NB4 (cell line): ENCODE results near the gene CIC.

Experiments used
- DNase-seq: peaks from one replicate; pipeline ENCODE4 v3.0.0; 2010; ENCODE audit warnings: low read depth
- H3K4me3 ChIP-seq: one replicate; pipeline ENCODE4 v1.5.1; 2011; ENCODE audit warnings: mild to moderate bottlenecking, low read depth, low read length, moderate library complexity
- CTCF ChIP-seq: IDR thresholded peaks from one replicate; pipeline ENCODE4 v1.5.1; 2012; ENCODE audit warnings: low read depth, low read length
- MAX ChIP-seq: IDR thresholded peaks from 2 replicates; pipeline ENCODE4 v1.6.1; 2011; ENCODE audit warnings: low read depth, low read length
- MYC ChIP-seq: IDR thresholded peaks from 2 replicates; pipeline ENCODE4 v1.6.1; 2011; ENCODE audit warnings: low read depth, low read length
- POLR2A ChIP-seq: IDR thresholded peaks from 2 replicates; pipeline ENCODE4 v1.6.1; 2011; ENCODE audit warnings: mild to moderate bottlenecking; ENCODE audit not compliant: insufficient read length; ENCODE audit errors: extremely low read depth

Gene CIC

GRCh38 chr19:42271861-42272534 lies 2.9 kb downstream of the CIC start:
- no peak for DNase-seq
- no peak for TF ChIP-seq MYC
- TF ChIP-seq CTCF = no peak
- H3K4me3 ChIP-seq = no peak overlapping the region

GRCh38 chr19:42272535-42272897 lies 3.5 kb downstream of the CIC start:
- no peak overlapping the region for H3K4me3 ChIP-seq
- DNase-seq = no peak
- TF ChIP-seq MAX (no peak), MYC (no peak), POLR2A (no peak), CTCF (no peak)

GRCh38 chr19:42272989-42273406 lies 3.9 kb downstream of the CIC start:
- H3K4me3 ChIP-seq = no peak overlapping the region
- no peak for DNase-seq
- TF ChIP-seq CTCF (no peak), MYC (no peak), MAX (no peak)

- no peak for DNase-seq
Measured at GRCh38 chr19:42273407-42274064, 4.5 kb downstream of the CIC start.

GRCh38 chr19:42274065-42274682 lies 5.1 kb downstream of the CIC start:
- no peak for DNase-seq
- TF ChIP-seq MYC (no peak), POLR2A (no peak), CTCF (no peak), MAX (no peak)
- H3K4me3 ChIP-seq = no peak overlapping the region

More at GRCh38 chr19:42273407-42274064, 4.5 kb downstream of the CIC start:
- no peak overlapping the region for H3K4me3 ChIP-seq
- TF ChIP-seq POLR2A (no peak), CTCF (no peak), MYC (no peak), MAX (no peak)
